ENCODE measurements around the gene DGKD.
A peak's percentile ranks its signal among the peaks of the same experiment; 100 is the strongest.

DGKD gene

GRCh38 chr2:233354500-233354924 is 218 bp downstream of the DGKD start:
- H3K4me3 ChIP-seq (ENCODE audit: low read depth, low read length) = peak overlapping the region; percentile 79
- TF ChIP-seq CTCF (IDR thresholded peaks at IDR 0.05; ENCODE audit: borderline replicate concordance, insufficient read depth, low read depth, low read length) = no peak

GRCh38 chr2:233354971-233355574 is 779 bp downstream of the DGKD start:
- H3K4me3 ChIP-seq (ENCODE audit: low read depth, low read length) = peak overlapping the region; percentile 79
- TF ChIP-seq CTCF (IDR thresholded peaks at IDR 0.05; ENCODE audit: borderline replicate concordance, insufficient read depth, low read depth, low read length) = no peak

GRCh38 chr2:233355916-233356315 is 1.6 kb downstream of the DGKD start:
- peak overlapping the region; percentile 79 for H3K4me3 ChIP-seq (ENCODE audit: low read depth, low read length)
- no peak for TF ChIP-seq CTCF (IDR thresholded peaks at IDR 0.05; ENCODE audit: borderline replicate concordance, insufficient read depth, low read depth, low read length)

GRCh38 chr2:233356546-233357308 is 2.4 kb downstream of the DGKD start:
- no peak for TF ChIP-seq CTCF (IDR thresholded peaks at IDR 0.05; ENCODE audit: borderline replicate concordance, insufficient read depth, low read depth, low read length)

GRCh38 chr2:233358335-233358734 is 4.0 kb downstream of the DGKD start:
- peak overlapping the region; percentile 13 for H3K4me3 ChIP-seq (ENCODE audit: low read depth, low read length)
- no peak for TF ChIP-seq CTCF (IDR thresholded peaks at IDR 0.05; ENCODE audit: borderline replicate concordance, insufficient read depth, low read depth, low read length)

More at GRCh38 chr2:233356546-233357308, 2.4 kb downstream of the DGKD start:
- H3K4me3 ChIP-seq (ENCODE audit: low read depth, low read length) = peak overlapping the region; percentile 79

- H3K4me3 ChIP-seq (ENCODE audit: low read depth, low read length) = peak overlapping the region; percentile 13
- no peak for TF ChIP-seq CTCF (IDR thresholded peaks at IDR 0.05; ENCODE audit: borderline replicate concordance, insufficient read depth, low read depth, low read length)
Observed at GRCh38 chr2:233358947-233359346, 4.7 kb downstream of the DGKD start.

GRCh38 chr2:233359823-233360222 is 5.5 kb downstream of the DGKD start:
- H3K4me3 ChIP-seq (ENCODE audit: low read depth, low read length) = no peak overlapping the region
- TF ChIP-seq CTCF (IDR thresholded peaks at IDR 0.05; ENCODE audit: borderline replicate concordance, insufficient read depth, low read depth, low read length) = no peak
